ENCODE measurements around the gene NUP133. TPM values are rescaled to one million over a fixed set of nuclear protein-coding genes. Genes with fewer than 3 reads are reported as not detected.

Gene NUP133
- total RNA-seq, 1 experiment from 2014 or later, result 65.2 TPM

- no peaks in the 10 kb centered on the region for H3K4me1 Mint-ChIP-seq (ENCODE audit: insufficient read depth, unreplicated experiment)
- intact Hi-C loops (cut with micrococcal nuclease), result no loop called here
- no peaks in the 10 kb centered on the region for H3K27me3 Mint-ChIP-seq (ENCODE audit: insufficient read depth, unreplicated experiment)
- CTCF ChIA-PET, result interaction anchor here (1.1 to 7.7 kb wide), 7 partner anchors 9 to 269 kb away, joined by 4 to 75 read pairs (median 6); no protein-coding TSS in a partner anchor
- no peak overlapping the region for H3K4me3 Mint-ChIP-seq (ENCODE audit: unreplicated experiment)
- peaks cover 97% of the 10 kb centered on the region for H3K36me3 Mint-ChIP-seq (ENCODE audit: insufficient read depth, unreplicated experiment)
- no peak overlapping the region for H3K27ac Mint-ChIP-seq (ENCODE audit: low read depth, unreplicated experiment)
- TF ChIP-seq CTCF (IDR thresholded peaks at IDR 0.05; ENCODE audit: unreplicated experiment), result no peak
- no peak for DNase-seq (ENCODE audit: unreplicated experiment)
- BruUV-seq (replicated peaks), result no TSS peak
- POLR2A ChIA-PET, result interaction anchor here (0.7 to 1.7 kb wide), 5 partner anchors 12 to 51 kb away, joined by 3 to 6 read pairs (median 3); partner anchors contain the start of gene NUP133
- H3K9me3 Mint-ChIP-seq (ENCODE audit: unreplicated experiment), result no peaks in the 10 kb centered on the region
Measured at GRCh38 chr1:229495782-229496181, 12.4 kb downstream of the NUP133 start.

GRCh38 chr1:229487181-229487580 is 21.0 kb downstream of the NUP133 start:
- BruUV-seq (replicated peaks), result no TSS peak
- ChIA-PET POLR2A (interaction anchor here (0.7 to 1.2 kb wide), 4 partner anchors 10 to 351 kb away, joined by 3 to 5 read pairs (median 4); no protein-coding TSS in a partner anchor), CTCF (interaction anchor here (0.9 to 8.8 kb wide), 4 partner anchors 11 to 822 kb away, joined by 4 to 200 read pairs (median 4); no protein-coding TSS in a partner anchor)
- no peak overlapping the region for H3K4me3 Mint-ChIP-seq (ENCODE audit: unreplicated experiment)
- no peak for DNase-seq (ENCODE audit: unreplicated experiment)
- H3K27ac Mint-ChIP-seq (ENCODE audit: low read depth, unreplicated experiment), result no peak overlapping the region
- H3K27me3 Mint-ChIP-seq (ENCODE audit: insufficient read depth, unreplicated experiment), result no peaks in the 10 kb centered on the region
- intact Hi-C loops (cut with micrococcal nuclease), result no loop called here
- no peaks in the 10 kb centered on the region for H3K4me1 Mint-ChIP-seq (ENCODE audit: insufficient read depth, unreplicated experiment)
- peaks cover 100% of the 10 kb centered on the region for H3K36me3 Mint-ChIP-seq (ENCODE audit: insufficient read depth, unreplicated experiment)
- TF ChIP-seq CTCF (IDR thresholded peaks at IDR 0.05; ENCODE audit: unreplicated experiment), result no peak
- no peaks in the 10 kb centered on the region for H3K9me3 Mint-ChIP-seq (ENCODE audit: unreplicated experiment)

- Mint-ChIP-seq H3K27ac (ENCODE audit: low read depth, unreplicated experiment) (no peak overlapping the region), H3K4me1 (ENCODE audit: insufficient read depth, unreplicated experiment) (no peaks in the 10 kb centered on the region), H3K27me3 (ENCODE audit: insufficient read depth, unreplicated experiment) (no peaks in the 10 kb centered on the region), H3K4me3 (ENCODE audit: unreplicated experiment) (no peak overlapping the region), H3K9me3 (ENCODE audit: unreplicated experiment) (no peaks in the 10 kb centered on the region), H3K36me3 (ENCODE audit: insufficient read depth, unreplicated experiment) (peaks cover 99% of the 10 kb centered on the region)
- intact Hi-C loops (cut with micrococcal nuclease), result no loop called here
- TF ChIP-seq CTCF (IDR thresholded peaks at IDR 0.05; ENCODE audit: unreplicated experiment), result no peak
- CTCF ChIA-PET, result interaction anchor here (1.3 to 8.8 kb wide), 4 partner anchors 9 to 227 kb away, joined by 6 to 200 read pairs (median 41); no protein-coding TSS in a partner anchor
- POLR2A ChIA-PET, result interaction anchor here (0.6 to 1.3 kb wide), 3 partner anchors 15 to 24 kb away, joined by 3 to 6 read pairs (median 5); partner anchors contain the start of gene NUP133
- BruUV-seq (replicated peaks), result no TSS peak
- DNase-seq (ENCODE audit: unreplicated experiment), result no peak
Measured at GRCh38 chr1:229485318-229485717, 22.8 kb downstream of the NUP133 start.

- POLR2A ChIA-PET, result interaction anchor here (0.6 to 3.2 kb wide), 7 partner anchors 14 to 227 kb away, joined by 4 to 20 read pairs (median 6); partner anchors contain the start of gene NUP133
- H3K36me3 Mint-ChIP-seq (ENCODE audit: insufficient read depth, unreplicated experiment), result peaks cover 88% of the 10 kb centered on the region
- H3K4me3 Mint-ChIP-seq (ENCODE audit: unreplicated experiment), result no peak overlapping the region
- no peaks in the 10 kb centered on the region for H3K9me3 Mint-ChIP-seq (ENCODE audit: unreplicated experiment)
- CTCF ChIA-PET, result interaction anchor here (0.6 to 8.8 kb wide), 43 partner anchors 9 to 1422 kb away, joined by 3 to 200 read pairs (median 5); partner anchors contain the start of gene NUP133
- H3K27ac Mint-ChIP-seq (ENCODE audit: low read depth, unreplicated experiment), result no peak overlapping the region
- H3K4me1 Mint-ChIP-seq (ENCODE audit: insufficient read depth, unreplicated experiment), result no peaks in the 10 kb centered on the region
- DNase-seq (ENCODE audit: unreplicated experiment), result no peak
- TF ChIP-seq CTCF (IDR thresholded peaks at IDR 0.05; ENCODE audit: unreplicated experiment), result no peak
- no peaks in the 10 kb centered on the region for H3K27me3 Mint-ChIP-seq (ENCODE audit: insufficient read depth, unreplicated experiment)
- intact Hi-C loops (cut with micrococcal nuclease), result loop anchor here (1.0 to 5.0 kb wide), 4 partner anchors 210 to 818 kb away; partner anchors contain the start of gene RAB4A
- no TSS peak for BruUV-seq (replicated peaks)
Measured at GRCh38 chr1:229482511-229482910, 25.6 kb downstream of the NUP133 start.
